ENCODE measurements around the gene C3orf18.

DNA sequence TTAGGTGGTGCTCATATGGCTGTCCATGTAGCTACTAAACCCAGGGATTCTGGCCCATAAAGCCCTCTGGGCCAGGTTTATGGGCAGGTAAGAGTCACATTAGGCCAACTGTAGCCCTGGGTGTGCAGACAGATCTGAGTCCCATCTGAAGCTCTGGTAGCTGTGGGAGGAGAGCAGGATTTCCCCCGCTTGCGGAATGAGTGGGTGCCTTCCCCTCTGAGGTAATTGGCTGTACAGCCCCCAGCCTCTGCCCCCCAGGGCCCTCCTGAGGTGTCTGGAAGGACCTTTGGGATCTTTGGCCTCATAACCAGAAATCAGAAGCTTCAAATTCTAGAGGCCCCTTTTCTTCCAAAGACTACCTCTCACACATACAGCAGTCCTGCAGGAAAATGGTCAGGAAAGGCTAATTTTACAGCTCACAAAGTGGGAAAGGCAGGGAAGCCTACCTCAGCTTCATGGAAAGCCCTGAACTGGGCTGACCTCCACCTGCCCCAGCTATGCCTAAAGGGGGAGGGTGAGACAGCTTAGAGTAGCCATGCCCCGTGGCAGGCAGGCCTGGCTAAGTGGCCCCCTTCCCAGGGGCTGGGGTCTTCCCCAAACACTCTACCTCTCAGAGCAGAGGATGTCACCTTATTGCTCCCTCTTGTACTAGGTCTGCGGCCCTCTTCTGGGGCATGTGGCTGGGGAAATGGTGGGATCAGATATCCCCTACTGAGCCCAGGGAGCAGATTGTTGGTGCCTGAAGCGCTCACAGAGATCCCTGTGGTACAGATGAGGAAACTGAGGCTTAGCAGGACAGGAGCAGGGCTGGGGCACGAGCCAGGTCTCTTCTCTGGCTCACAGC lies 18.6 kb upstream of the C3orf18 start:
- TF ChIP-seq POLR2AphosphoS5 (IDR thresholded peaks at IDR 0.05; ENCODE audit: low read depth, low read length) (no peak), TCF7L2 (IDR thresholded peaks at IDR 0.05; ENCODE audit: low read depth, low read length) (no peak), CTCF (IDR thresholded peaks at IDR 0.05) (no peak), REST (IDR thresholded peaks at IDR 0.05; ENCODE audit: insufficient read depth in 1 of 2, low read depth in 2 of 2, low read length in 1 of 2) (no peak)

Measured in Panc1 (cell line).